ENCODE results near the gene WASF2. TPM values are rescaled to one million over a fixed set of nuclear protein-coding genes. Genes with fewer than 3 reads are reported as not detected.
A peak's percentile ranks its signal among the peaks of the same experiment; 100 is the strongest.

Gene WASF2
- total and polyA plus RNA-seq, 2 of the 13 experiments (the other 11 are each of a cell fraction or from before 2014, with no cell fraction given), result 10.4 to 27.7 TPM

GRCh38 chr1:27521336-27521831, 31.4 kb upstream of the WASF2 start (continued):
- TF ChIP-seq ZXDC (CRISPR knock-in tag; IDR thresholded peaks at IDR 0.05) (no peak), ZNF256 (CRISPR knock-in tag; conservative IDR thresholded peaks at IDR 0.05) (no peak), SIN3A (IDR thresholded peaks at IDR 0.05; ENCODE audit: borderline replicate concordance, low read depth, low read length) (no peak), SMARCC2 (IDR thresholded peaks at IDR 0.05) (no peak), ZBTB39 (CRISPR knock-in tag; IDR thresholded peaks at IDR 0.05) (no peak), ZNF292 (CRISPR knock-in tag; IDR thresholded peaks at IDR 0.05; ENCODE audit: borderline replicate concordance, low read depth) (0 out of 2 replicates have a peak, but pooled peaks have one; percentile 36), ZFY (CRISPR knock-in tag; IDR thresholded peaks at IDR 0.05) (no peak; the same call in 1 of the 2 replicates), ZMYM4 (CRISPR knock-in tag; IDR thresholded peaks at IDR 0.05) (peak; percentile 53; the same call in 1 of the 2 replicates), PHF8 (CRISPR knock-in tag; IDR thresholded peaks at IDR 0.05) (0 out of 2 replicates have a peak, but pooled peaks have one; percentile 46), ZNF841 (CRISPR knock-in tag; IDR thresholded peaks at IDR 0.05; ENCODE audit: borderline replicate concordance) (no peak), ZNF512B (CRISPR knock-in tag; IDR thresholded peaks at IDR 0.05; ENCODE audit: borderline replicate concordance) (0 out of 2 replicates have a peak, but pooled peaks have one; percentile 4), ZNF709 (CRISPR knock-in tag; IDR thresholded peaks at IDR 0.05) (no peak; the same call in none of the 2 replicates), MXI1 (IDR thresholded peaks at IDR 0.05; ENCODE audit: borderline replicate concordance, low read depth, low read length) (no peak), BRD4 (CRISPR knock-in tag; IDR thresholded peaks at IDR 0.05) (0 out of 2 replicates have a peak, but pooled peaks have one; percentile 36), BCLAF1 (IDR thresholded peaks at IDR 0.05) (no peak), ADNP (CRISPR knock-in tag; IDR thresholded peaks at IDR 0.05) (peak; percentile 76; the same call in 1 of the 2 replicates), ZNF547 (CRISPR knock-in tag; IDR thresholded peaks at IDR 0.05) (peak; percentile 54; the same call in 1 of the 2 replicates), NCOA2 (CRISPR knock-in tag; IDR thresholded peaks at IDR 0.05) (no peak), ATF7 (IDR thresholded peaks at IDR 0.05) (no peak), ATF7 (CRISPR knock-in tag; IDR thresholded peaks at IDR 0.05) (no peak)
